Measurements from ENCODE around the gene BTG4. TPM values are rescaled to one million over a fixed set of nuclear protein-coding genes. Genes with fewer than 3 reads are reported as not detected.

The BTG4 gene
- total RNA-seq, 1 donor from 2014 or later, result not detected

- Mint-ChIP-seq H3K27me3 (ENCODE audit: insufficient read depth) (peaks cover 1% of the 10 kb centered on the region), H3K9me3 (peaks cover 5% of the 10 kb centered on the region), H3K27ac (no peak overlapping the region), H3K4me3 (no peak overlapping the region), H3K36me3 (ENCODE audit: low read depth) (no peaks in the 10 kb centered on the region), H3K4me1 (ENCODE audit: low read depth) (no peaks in the 10 kb centered on the region)
- intact Hi-C loops (cut with micrococcal nuclease), result no loop called here
- DNase-seq (ENCODE audit: low spot score), result no peak
Measured at GRCh38 chr11:111469200-111469599, 43.0 kb downstream of the BTG4 start.

- Mint-ChIP-seq H3K36me3 (ENCODE audit: low read depth) (no peaks in the 10 kb centered on the region), H3K9me3 (no peaks in the 10 kb centered on the region), H3K4me3 (no peak overlapping the region), H3K4me1 (ENCODE audit: low read depth) (no peaks in the 10 kb centered on the region), H3K27ac (no peak overlapping the region), H3K27me3 (ENCODE audit: insufficient read depth) (peaks cover 2% of the 10 kb centered on the region)
- no peak for DNase-seq (ENCODE audit: low spot score)
- intact Hi-C loops (cut with micrococcal nuclease), result no loop called here
Measured at GRCh38 chr11:111466615-111467014, 45.6 kb downstream of the BTG4 start.

- Mint-ChIP-seq H3K27ac (no peak overlapping the region), H3K36me3 (ENCODE audit: low read depth) (no peaks in the 10 kb centered on the region), H3K4me1 (ENCODE audit: low read depth) (no peaks in the 10 kb centered on the region), H3K27me3 (ENCODE audit: insufficient read depth) (peaks cover 2% of the 10 kb centered on the region), H3K9me3 (no peaks in the 10 kb centered on the region), H3K4me3 (no peak overlapping the region)
- DNase-seq (ENCODE audit: low spot score), result no peak
- intact Hi-C loops (cut with micrococcal nuclease), result no loop called here
Measured at GRCh38 chr11:111465400-111465799, 46.8 kb downstream of the BTG4 start.

- intact Hi-C loops (cut with micrococcal nuclease), result no loop called here
- Mint-ChIP-seq H3K36me3 (ENCODE audit: low read depth) (no peaks in the 10 kb centered on the region), H3K27ac (no peak overlapping the region), H3K4me3 (no peak overlapping the region), H3K9me3 (no peaks in the 10 kb centered on the region), H3K4me1 (ENCODE audit: low read depth) (no peaks in the 10 kb centered on the region), H3K27me3 (ENCODE audit: insufficient read depth) (peaks cover 6% of the 10 kb centered on the region)
- DNase-seq (ENCODE audit: low spot score), result no peak
Measured at GRCh38 chr11:111463276-111463675, 48.9 kb downstream of the BTG4 start.

DNA sequence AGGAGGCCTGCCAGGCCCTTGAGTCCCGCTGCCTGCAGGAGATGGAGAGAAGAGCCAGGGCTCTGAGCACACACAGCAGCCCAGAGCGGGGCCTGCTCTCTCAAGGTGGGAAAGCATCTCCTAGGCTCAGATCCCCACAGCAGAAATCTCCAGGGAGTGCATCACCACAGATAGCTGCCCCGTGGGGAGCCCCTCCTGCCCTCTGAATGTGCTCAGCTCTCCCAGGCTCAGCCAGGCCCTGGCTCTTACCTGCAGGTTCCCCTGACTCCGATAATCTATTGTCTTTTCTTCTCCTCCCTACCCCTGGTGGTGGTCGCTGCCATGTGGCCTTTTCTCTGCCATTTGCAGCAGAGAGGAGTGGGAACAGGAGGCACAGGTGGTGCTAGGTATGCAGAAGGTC, 49.9 kb downstream of the BTG4 start:
- intact Hi-C loops (cut with micrococcal nuclease), result no loop called here
- H3K4me3 Mint-ChIP-seq, result no peak overlapping the region
- no peaks in the 10 kb centered on the region for H3K4me1 Mint-ChIP-seq (ENCODE audit: low read depth)
- no peaks in the 10 kb centered on the region for H3K36me3 Mint-ChIP-seq (ENCODE audit: low read depth)
- H3K27me3 Mint-ChIP-seq (ENCODE audit: insufficient read depth), result peaks cover 6% of the 10 kb centered on the region
- no peak overlapping the region for H3K27ac Mint-ChIP-seq
- DNase-seq (ENCODE audit: low spot score), result no peak
- no peaks in the 10 kb centered on the region for H3K9me3 Mint-ChIP-seq

- no peaks in the 10 kb centered on the region for H3K9me3 Mint-ChIP-seq
- H3K4me3 Mint-ChIP-seq, result no peak overlapping the region
- H3K36me3 Mint-ChIP-seq (ENCODE audit: low read depth), result no peaks in the 10 kb centered on the region
- no peaks in the 10 kb centered on the region for H3K4me1 Mint-ChIP-seq (ENCODE audit: low read depth)
- H3K27me3 Mint-ChIP-seq (ENCODE audit: insufficient read depth), result peaks cover 9% of the 10 kb centered on the region
- no peak for DNase-seq (ENCODE audit: low spot score)
- intact Hi-C loops (cut with micrococcal nuclease), result no loop called here
- no peak overlapping the region for H3K27ac Mint-ChIP-seq
Measured at GRCh38 chr11:111461460-111462235, 50.5 kb downstream of the BTG4 start.

- intact Hi-C loops (cut with micrococcal nuclease), result no loop called here
- H3K27me3 Mint-ChIP-seq (ENCODE audit: insufficient read depth), result peaks cover 9% of the 10 kb centered on the region
- H3K27ac Mint-ChIP-seq, result no peak overlapping the region
- H3K4me1 Mint-ChIP-seq (ENCODE audit: low read depth), result no peaks in the 10 kb centered on the region
- no peaks in the 10 kb centered on the region for H3K36me3 Mint-ChIP-seq (ENCODE audit: low read depth)
- DNase-seq (ENCODE audit: low spot score), result no peak
- no peaks in the 10 kb centered on the region for H3K9me3 Mint-ChIP-seq
- no peak overlapping the region for H3K4me3 Mint-ChIP-seq
Measured at GRCh38 chr11:111460856-111461255, 51.3 kb downstream of the BTG4 start.

DNA sequence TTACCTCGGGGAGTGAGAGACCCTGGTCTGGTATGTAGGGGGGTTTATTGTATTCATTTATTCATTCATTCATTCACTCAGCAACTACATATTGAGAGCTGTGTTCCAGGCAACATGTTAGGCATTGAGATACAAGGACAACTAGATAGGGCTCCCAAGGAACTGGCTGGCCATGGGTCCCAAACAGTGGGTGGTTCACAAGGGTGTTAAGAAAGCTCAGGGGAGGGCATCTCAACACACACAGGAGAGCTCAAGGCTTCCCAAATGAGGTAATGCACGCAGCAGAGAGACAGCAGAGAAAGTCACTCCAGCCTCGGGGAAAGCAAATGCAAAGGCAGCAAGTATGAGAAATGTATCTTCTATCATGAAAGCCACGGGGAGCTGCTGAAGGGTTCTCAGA, 51.8 kb downstream of the BTG4 start:
- H3K4me1 Mint-ChIP-seq (ENCODE audit: low read depth), result no peaks in the 10 kb centered on the region
- no peak for DNase-seq (ENCODE audit: low spot score)
- H3K27me3 Mint-ChIP-seq (ENCODE audit: insufficient read depth), result peaks cover 9% of the 10 kb centered on the region
- H3K9me3 Mint-ChIP-seq, result no peaks in the 10 kb centered on the region
- H3K36me3 Mint-ChIP-seq (ENCODE audit: low read depth), result no peaks in the 10 kb centered on the region
- intact Hi-C loops (cut with micrococcal nuclease), result no loop called here
- no peak overlapping the region for H3K27ac Mint-ChIP-seq
- no peak overlapping the region for H3K4me3 Mint-ChIP-seq

DNA sequence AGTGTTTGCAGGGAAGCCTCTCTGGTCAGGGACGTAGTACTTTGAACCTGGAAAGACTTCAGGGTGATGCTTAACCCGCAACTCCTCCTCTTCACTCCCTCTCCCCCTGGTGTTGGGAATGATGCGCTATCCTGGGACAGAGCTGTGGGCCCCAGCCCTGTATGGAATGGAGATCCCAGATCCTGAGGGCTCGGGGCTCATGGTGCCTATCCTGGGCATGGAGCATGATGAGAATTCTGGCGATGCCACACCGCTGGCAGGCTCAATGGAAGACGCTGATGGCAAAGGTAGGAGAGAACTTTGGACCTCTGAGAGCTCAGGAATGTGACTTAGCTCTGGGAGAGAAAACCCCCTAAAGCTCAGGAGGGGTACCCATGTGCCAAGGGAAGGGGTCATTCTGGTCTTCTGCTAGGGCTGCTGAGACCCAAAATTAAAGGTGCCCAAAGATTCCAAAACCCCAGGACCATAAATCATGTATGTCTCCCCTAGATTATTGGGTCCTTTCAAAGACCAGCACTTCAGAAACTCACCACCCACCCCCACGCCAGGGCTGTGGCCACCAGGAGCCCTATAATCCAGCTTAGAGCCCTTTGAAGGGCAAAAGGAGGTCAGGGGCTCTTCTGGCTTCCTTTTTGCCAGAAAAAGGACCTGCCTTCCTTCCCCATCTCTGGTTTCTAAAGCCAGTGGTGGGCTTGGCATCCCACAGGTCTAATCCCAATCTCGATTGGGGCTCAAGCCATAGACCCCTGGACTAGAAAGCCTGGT, 52.5 kb downstream of the BTG4 start:
- no peaks in the 10 kb centered on the region for H3K9me3 Mint-ChIP-seq
- H3K27me3 Mint-ChIP-seq (ENCODE audit: insufficient read depth), result peaks cover 9% of the 10 kb centered on the region
- no peak overlapping the region for H3K27ac Mint-ChIP-seq
- H3K36me3 Mint-ChIP-seq (ENCODE audit: low read depth), result no peaks in the 10 kb centered on the region
- no peak overlapping the region for H3K4me3 Mint-ChIP-seq
- no peak for DNase-seq (ENCODE audit: low spot score)
- H3K4me1 Mint-ChIP-seq (ENCODE audit: low read depth), result no peaks in the 10 kb centered on the region
- intact Hi-C loops (cut with micrococcal nuclease), result no loop called here

DNA sequence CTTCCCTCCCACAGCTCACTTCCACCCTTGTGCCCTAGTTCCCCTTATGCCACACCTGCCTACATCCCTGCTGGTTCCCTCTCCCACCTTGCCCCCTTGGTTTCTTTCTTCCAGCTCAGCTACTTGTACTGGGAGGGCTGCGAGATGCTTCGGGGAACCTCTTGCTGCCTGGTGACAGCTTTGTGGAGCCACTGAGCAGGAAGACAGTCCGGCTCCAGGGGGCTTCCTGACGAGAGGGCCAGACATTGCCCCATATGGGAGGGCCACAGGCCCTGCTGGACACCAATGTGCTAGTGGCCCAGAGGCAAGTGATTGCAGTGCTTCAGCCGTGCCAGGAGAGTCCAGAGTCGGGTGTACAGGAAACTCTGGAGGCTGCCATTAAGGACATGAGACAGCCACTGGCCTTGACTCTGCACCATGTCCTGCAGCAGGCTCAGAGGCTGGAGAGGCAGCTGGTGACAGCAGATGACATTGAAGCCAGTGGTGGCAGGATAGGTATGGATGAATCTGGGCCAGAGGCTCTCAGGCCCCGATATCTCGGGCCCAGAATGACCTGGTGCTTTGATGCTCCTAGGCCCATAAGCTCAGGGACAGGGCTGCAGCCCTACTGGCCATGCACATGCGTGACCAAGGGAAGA, 54.3 kb downstream of the BTG4 start:
- Mint-ChIP-seq H3K4me3 (no peak overlapping the region), H3K4me1 (ENCODE audit: low read depth) (no peaks in the 10 kb centered on the region), H3K9me3 (no peaks in the 10 kb centered on the region), H3K36me3 (ENCODE audit: low read depth) (no peaks in the 10 kb centered on the region), H3K27ac (no peak overlapping the region), H3K27me3 (ENCODE audit: insufficient read depth) (peaks cover 9% of the 10 kb centered on the region)
- intact Hi-C loops (cut with micrococcal nuclease), result no loop called here
- no peak for DNase-seq (ENCODE audit: low spot score)

DNA sequence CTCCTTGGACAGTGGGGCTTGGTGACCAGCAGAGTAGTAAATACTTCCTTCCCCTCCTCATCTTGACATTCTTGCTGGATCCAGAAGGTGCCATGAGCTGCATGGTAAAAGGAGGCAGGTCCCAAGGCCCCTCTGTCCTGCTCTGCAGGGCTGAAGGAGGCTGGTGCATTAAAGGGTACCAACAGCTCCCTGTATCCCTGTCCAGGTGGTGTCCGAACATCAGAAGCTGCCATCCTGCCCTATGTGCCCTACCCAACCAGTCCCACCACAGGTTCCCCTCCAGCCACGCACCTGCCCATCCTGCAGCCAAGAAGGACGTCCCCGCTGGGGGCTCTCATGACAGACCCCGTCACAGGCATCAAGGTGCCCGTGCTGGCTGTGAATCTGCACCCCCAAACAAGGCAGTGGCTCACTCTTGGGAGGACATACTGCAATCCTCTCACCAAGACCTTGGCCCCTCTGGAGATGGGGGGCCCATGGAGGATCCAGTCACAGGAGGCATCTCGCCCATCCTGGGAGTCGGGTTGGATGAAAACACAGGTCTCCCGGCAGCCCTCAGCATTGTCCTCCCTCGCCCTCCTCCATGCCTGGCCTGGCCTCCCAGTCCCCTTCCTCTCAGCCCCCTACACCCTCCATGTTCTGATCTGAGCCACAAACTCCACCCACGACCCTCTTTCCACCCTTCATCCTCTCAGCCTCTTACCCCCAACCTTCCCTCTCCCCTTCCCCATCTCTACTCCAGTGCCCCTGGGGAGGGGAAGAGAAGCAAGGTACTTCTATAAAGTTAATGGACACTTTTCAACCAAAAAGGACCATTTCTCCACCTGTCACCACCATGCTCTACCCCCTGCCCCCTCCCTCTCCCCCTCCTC, 55.1 kb downstream of the BTG4 start:
- H3K36me3 Mint-ChIP-seq (ENCODE audit: low read depth), result no peaks in the 10 kb centered on the region
- intact Hi-C loops (cut with micrococcal nuclease), result no loop called here
- peaks cover 11% of the 10 kb centered on the region for H3K27me3 Mint-ChIP-seq (ENCODE audit: insufficient read depth)
- H3K9me3 Mint-ChIP-seq, result no peaks in the 10 kb centered on the region
- DNase-seq (ENCODE audit: low spot score), result no peak
- no peak overlapping the region for H3K27ac Mint-ChIP-seq
- H3K4me1 Mint-ChIP-seq (ENCODE audit: low read depth), result no peaks in the 10 kb centered on the region
- H3K4me3 Mint-ChIP-seq, result no peak overlapping the region

- no peak for DNase-seq (ENCODE audit: low spot score)
- no peaks in the 10 kb centered on the region for H3K4me1 Mint-ChIP-seq (ENCODE audit: low read depth)
- H3K36me3 Mint-ChIP-seq (ENCODE audit: low read depth), result no peaks in the 10 kb centered on the region
- H3K9me3 Mint-ChIP-seq, result no peaks in the 10 kb centered on the region
- no peak overlapping the region for H3K27ac Mint-ChIP-seq
- H3K27me3 Mint-ChIP-seq (ENCODE audit: insufficient read depth), result peaks cover 11% of the 10 kb centered on the region
- H3K4me3 Mint-ChIP-seq, result no peak overlapping the region
- intact Hi-C loops (cut with micrococcal nuclease), result no loop called here
Measured at GRCh38 chr11:111456086-111456858, 55.9 kb downstream of the BTG4 start.
